WERI-Rb-1 (cell line): ENCODE data around the gene BIRC7.

Experiments used
- DNase-seq: peaks from one replicate; pipeline ENCODE4 v3.0.0-alpha.2; 2020
- H3K27ac ChIP-seq: fragments of 250-450 bp; sonication (Bioruptor Pico); 2 replicates; pipeline ENCODE4 v1.5.1; 2020; ENCODE audit warnings: mild to moderate bottlenecking, moderate library complexity
- H3K27me3 ChIP-seq: fragments of 250-450 bp; sonication (Bioruptor Pico); 2 replicates; pipeline ENCODE4 v1.5.1; 2021; ENCODE audit warnings: mild to moderate bottlenecking, low read depth, moderate library complexity; ENCODE audit not compliant: insufficient read depth, severe bottlenecking
- H3K36me3 ChIP-seq: fragments of 250-450 bp; sonication (Bioruptor Pico); 2 replicates; pipeline ENCODE4 v1.5.1; 2020; ENCODE audit warnings: mild to moderate bottlenecking, moderate library complexity
- H3K4me3 ChIP-seq: 2 replicates; pipeline ENCODE4 v1.5.1; 2011; ENCODE audit warnings: low read depth, mild to moderate bottlenecking, control low read depth, low read length
- H3K9me3 ChIP-seq: fragments of 250-450 bp; sonication (Bioruptor Pico); 2 replicates; pipeline ENCODE4 v1.5.1; 2021; ENCODE audit warnings: mild to moderate bottlenecking, moderate library complexity; ENCODE audit not compliant: severe bottlenecking
- TF ChIP-seq, protein P1 (sequence below): IDR thresholded peaks from 2 replicates; pipeline ENCODE4 v1.5.1; 2011; ENCODE audit warnings: low read depth, mild to moderate bottlenecking, control low read depth, inconsistent platforms, low read length

The BIRC7 gene

DNA sequence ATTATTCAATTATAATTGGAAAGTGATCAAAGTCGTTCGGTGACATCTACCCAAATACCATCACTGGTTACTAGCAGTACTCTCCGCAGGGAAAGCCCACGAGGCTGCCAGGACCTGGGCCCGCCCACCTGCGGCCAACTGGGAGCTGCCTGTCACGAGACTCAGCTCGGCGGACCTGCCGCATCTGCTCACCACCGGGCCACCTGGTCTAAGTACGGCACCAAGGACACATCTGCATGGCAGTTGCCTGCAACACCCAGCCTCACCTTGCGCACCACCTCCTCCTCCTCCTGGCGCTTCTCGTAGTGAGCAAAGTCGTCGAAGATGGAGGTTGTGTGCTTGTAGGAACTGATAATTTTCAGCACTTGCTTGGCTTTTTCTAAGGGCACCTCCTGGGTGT, 33.7 kb upstream of the BIRC7 start:
- Histone ChIP-seq H3K36me3 (peaks cover 84% of the 10 kb centered on the region), H3K9me3 (no peaks in the 10 kb centered on the region), H3K27me3 (no peaks in the 10 kb centered on the region), H3K27ac (no peak overlapping the region), H3K4me3 (no peak overlapping the region)
- no peak for DNase-seq
- TF ChIP-seq, protein P1, sequence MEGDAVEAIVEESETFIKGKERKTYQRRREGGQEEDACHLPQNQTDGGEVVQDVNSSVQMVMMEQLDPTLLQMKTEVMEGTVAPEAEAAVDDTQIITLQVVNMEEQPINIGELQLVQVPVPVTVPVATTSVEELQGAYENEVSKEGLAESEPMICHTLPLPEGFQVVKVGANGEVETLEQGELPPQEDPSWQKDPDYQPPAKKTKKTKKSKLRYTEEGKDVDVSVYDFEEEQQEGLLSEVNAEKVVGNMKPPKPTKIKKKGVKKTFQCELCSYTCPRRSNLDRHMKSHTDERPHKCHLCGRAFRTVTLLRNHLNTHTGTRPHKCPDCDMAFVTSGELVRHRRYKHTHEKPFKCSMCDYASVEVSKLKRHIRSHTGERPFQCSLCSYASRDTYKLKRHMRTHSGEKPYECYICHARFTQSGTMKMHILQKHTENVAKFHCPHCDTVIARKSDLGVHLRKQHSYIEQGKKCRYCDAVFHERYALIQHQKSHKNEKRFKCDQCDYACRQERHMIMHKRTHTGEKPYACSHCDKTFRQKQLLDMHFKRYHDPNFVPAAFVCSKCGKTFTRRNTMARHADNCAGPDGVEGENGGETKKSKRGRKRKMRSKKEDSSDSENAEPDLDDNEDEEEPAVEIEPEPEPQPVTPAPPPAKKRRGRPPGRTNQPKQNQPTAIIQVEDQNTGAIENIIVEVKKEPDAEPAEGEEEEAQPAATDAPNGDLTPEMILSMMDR, result no peak

DNA sequence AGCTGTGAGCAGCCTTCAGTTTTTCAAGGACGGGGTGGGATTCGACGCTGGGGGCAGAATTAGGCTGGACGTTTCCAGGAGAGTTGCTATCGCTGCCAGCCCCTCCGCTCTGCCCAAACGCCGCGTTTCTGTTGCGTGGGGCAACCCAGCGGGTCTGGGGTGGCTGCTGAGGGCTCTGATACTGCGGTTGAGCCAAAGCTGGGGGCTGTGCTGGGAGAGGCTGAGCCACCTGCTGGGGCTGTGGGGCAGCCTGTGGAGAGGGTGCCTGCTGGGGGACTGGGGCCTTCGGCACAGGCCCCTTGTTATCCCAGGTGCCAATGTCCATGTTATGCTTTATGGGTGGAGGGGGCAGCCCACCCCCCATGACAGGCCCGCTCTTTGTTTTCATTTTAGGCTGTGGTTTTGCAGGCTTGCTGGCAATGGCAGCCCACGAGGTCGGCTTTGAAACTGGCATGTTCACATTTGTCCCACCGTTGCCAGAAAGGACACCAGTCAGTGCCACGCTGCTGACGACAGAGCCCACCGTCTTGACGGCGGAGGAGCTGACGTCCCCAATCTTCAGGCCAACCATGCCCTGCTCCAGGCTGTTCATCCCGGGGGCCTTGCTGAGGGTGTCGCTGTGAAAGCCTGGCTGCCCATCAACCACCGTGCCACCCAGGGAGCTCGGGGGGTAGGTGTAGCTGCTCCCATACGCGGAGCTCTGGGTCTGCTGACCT, 32.7 kb upstream of the BIRC7 start:
- TF ChIP-seq, protein P1, result no peak
- peaks cover 88% of the 10 kb centered on the region for H3K36me3 ChIP-seq
- H3K27ac ChIP-seq, result no peak overlapping the region
- H3K4me3 ChIP-seq, result no peak overlapping the region
- H3K9me3 ChIP-seq, result no peaks in the 10 kb centered on the region
- DNase-seq, result no peak
- no peaks in the 10 kb centered on the region for H3K27me3 ChIP-seq

DNA sequence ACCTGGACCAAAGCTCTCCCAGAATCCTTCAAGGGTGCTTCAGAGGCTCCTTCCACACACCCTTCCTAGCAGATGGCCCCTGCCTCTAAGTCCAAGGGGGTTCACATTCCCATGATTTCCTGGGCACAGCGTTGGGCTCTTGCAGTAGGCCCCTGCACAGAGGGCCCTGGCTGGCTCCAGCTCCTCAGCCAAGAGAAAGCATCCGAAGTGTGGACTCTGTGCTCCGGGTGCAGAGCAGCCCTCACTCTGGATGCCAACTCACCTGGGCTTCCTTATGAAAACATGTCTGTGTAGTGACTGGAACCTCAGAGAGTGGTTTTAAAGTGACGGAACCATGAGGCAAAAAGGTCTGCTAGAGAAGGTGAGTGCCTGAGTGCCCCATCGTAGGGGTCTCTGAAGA, 31.3 kb upstream of the BIRC7 start:
- H3K27me3 ChIP-seq, result no peaks in the 10 kb centered on the region
- TF ChIP-seq, protein P1, result no peak
- peaks cover 95% of the 10 kb centered on the region for H3K36me3 ChIP-seq
- DNase-seq, result no peak
- H3K27ac ChIP-seq, result no peak overlapping the region
- no peaks in the 10 kb centered on the region for H3K9me3 ChIP-seq
- H3K4me3 ChIP-seq, result no peak overlapping the region

DNA sequence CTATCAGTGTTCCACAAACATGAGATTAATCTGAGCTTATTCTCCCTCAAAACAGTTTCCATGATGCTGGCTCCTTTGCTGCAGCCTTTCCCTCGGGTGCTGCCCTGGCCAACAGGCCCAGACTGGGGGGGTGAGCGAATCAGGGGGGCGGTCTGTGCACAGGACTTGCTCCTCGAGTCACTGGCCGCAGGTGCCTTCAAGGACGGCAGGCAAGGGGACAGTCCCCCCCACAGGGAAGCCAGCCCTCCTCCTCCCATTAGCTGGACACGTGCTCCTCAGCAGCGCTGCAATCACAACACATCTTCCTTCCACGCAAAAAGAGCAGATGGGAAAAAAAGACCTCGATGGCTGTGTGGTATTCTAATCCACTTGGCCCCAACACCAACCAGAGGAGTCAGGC, 29.8 kb upstream of the BIRC7 start:
- Histone ChIP-seq H3K4me3 (no peak overlapping the region), H3K36me3 (peaks cover 98% of the 10 kb centered on the region), H3K27me3 (no peaks in the 10 kb centered on the region), H3K27ac (peak overlapping the region; percentile 40), H3K9me3 (no peaks in the 10 kb centered on the region)
- TF ChIP-seq, protein P1, result no peak
- no peak for DNase-seq

DNA sequence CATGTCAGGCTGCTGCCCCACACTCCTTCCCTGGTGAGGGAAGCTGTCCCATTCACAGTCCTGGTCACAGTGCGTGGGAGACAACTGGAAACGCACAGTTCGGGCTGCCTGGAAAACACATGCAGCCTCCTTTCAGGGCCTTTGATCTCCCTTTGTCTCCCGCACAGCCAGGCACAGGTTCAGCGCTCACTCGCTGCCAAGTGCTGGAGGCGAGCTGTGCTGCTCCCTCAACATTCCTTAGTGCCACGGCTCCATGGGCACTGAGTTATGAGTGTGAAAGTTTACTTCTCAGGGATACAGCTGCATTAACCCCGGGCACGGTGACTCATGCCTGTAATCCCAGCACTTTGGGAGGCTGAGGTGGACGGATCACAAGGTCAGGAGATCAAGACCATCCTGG, 28.8 kb upstream of the BIRC7 start:
- H3K36me3 ChIP-seq, result peaks cover 98% of the 10 kb centered on the region
- no peak overlapping the region for H3K4me3 ChIP-seq

More for the DNA sequence above, 28.8 kb upstream of the BIRC7 start:
- Histone ChIP-seq H3K27me3 (no peaks in the 10 kb centered on the region), H3K27ac (peak overlapping the region; percentile 40), H3K9me3 (no peaks in the 10 kb centered on the region)
- DNase-seq, result no peak
- TF ChIP-seq, protein P1, result no peak
